ENCODE measurements around the gene HINT1. TPM values are rescaled to one million over a fixed set of nuclear protein-coding genes. Genes with fewer than 3 reads are reported as not detected.
"Not testable (repeated sequence)": the region's sequence is repeated elsewhere in the genome, so short reads cannot be mapped to it uniquely, and the experiment has no call there.

HINT1 gene
- polyA plus RNA-seq, 1 donor from 2014 or later = 706 TPM

- not testable (repeated sequence) for H3K9me3 ChIP-seq (ENCODE audit: low read length); H3K4me2 ChIP-seq (ENCODE audit: low read length); H3K4me3 ChIP-seq (ENCODE audit: low read length); H3K27ac ChIP-seq (ENCODE audit: low read length); H3K36me3 ChIP-seq (ENCODE audit: insufficient read depth, low read length); H3K27me3 ChIP-seq (ENCODE audit: insufficient read depth, low read depth, low read length); H3K79me2 ChIP-seq (replicated peaks; ENCODE audit: insufficient read depth, low read length); H3F3A ChIP-seq (ENCODE audit: insufficient read depth, low read length, poor library complexity, severe bottlenecking); H3K9ac ChIP-seq (ENCODE audit: low read length); H3K9me2 ChIP-seq (ENCODE audit: insufficient read depth, low read length); H2AFZ ChIP-seq (ENCODE audit: low read depth, low read length); H4K20me1 ChIP-seq (ENCODE audit: insufficient read depth)
Observed at GRCh38 chr5:131133091-131133490, 32.0 kb downstream of the HINT1 start.

GRCh38 chr5:131129306-131129705 is 35.8 kb downstream of the HINT1 start:
- Histone ChIP-seq H2AFZ (ENCODE audit: low read depth, low read length) (no peak overlapping the region), H3K27me3 (ENCODE audit: insufficient read depth, low read depth, low read length) (no peaks in the 10 kb centered on the region), H3K27ac (ENCODE audit: low read length) (no peak overlapping the region), H3K4me3 (ENCODE audit: low read length) (no peak overlapping the region), H3K4me2 (ENCODE audit: low read length) (no peak overlapping the region), H3F3A (ENCODE audit: insufficient read depth, low read length, poor library complexity, severe bottlenecking) (no peaks in the 10 kb centered on the region), H3K36me3 (ENCODE audit: insufficient read depth, low read length) (no peaks in the 10 kb centered on the region), H4K20me1 (ENCODE audit: insufficient read depth) (no peaks in the 10 kb centered on the region), H3K9me3 (ENCODE audit: low read length) (no peaks in the 10 kb centered on the region), H3K9me2 (ENCODE audit: insufficient read depth, low read length) (no peaks in the 10 kb centered on the region), H3K79me2 (replicated peaks; ENCODE audit: insufficient read depth, low read length) (no peaks in the 10 kb centered on the region), H3K9ac (ENCODE audit: low read length) (no peak overlapping the region)
- TF ChIP-seq EZH2 (IDR thresholded peaks at IDR 0.05; ENCODE audit: borderline replicate concordance, insufficient read depth, low read length, poor library complexity, severe bottlenecking) (no peak), CTCF (IDR thresholded peaks at IDR 0.05; ENCODE audit: poor library complexity, severe bottlenecking) (no peak), MXI1 (conservative IDR thresholded peaks at IDR 0.05; ENCODE audit: poor library complexity, severe bottlenecking) (no peak), REST (IDR thresholded peaks at IDR 0.05; ENCODE audit: borderline replicate concordance) (no peak), EP300 (conservative IDR thresholded peaks at IDR 0.05; ENCODE audit: poor library complexity, severe bottlenecking) (no peak), SMC3 (conservative IDR thresholded peaks at IDR 0.05; ENCODE audit: poor library complexity) (no peak), POLR2AphosphoS5 (IDR thresholded peaks at IDR 0.05) (no peak), RAD21 (conservative IDR thresholded peaks at IDR 0.05) (no peak), TAF1 (IDR thresholded peaks at IDR 0.05; ENCODE audit: low read depth) (no peak)

GRCh38 chr5:131127244-131127643 is 37.8 kb downstream of the HINT1 start:
- not testable (repeated sequence) for H3K4me3 ChIP-seq (ENCODE audit: low read length); H3K36me3 ChIP-seq (ENCODE audit: insufficient read depth, low read length); H3F3A ChIP-seq (ENCODE audit: insufficient read depth, low read length, poor library complexity, severe bottlenecking); H3K27ac ChIP-seq (ENCODE audit: low read length); H2AFZ ChIP-seq (ENCODE audit: low read depth, low read length); H3K79me2 ChIP-seq (replicated peaks; ENCODE audit: insufficient read depth, low read length); H3K9me2 ChIP-seq (ENCODE audit: insufficient read depth, low read length); H3K9ac ChIP-seq (ENCODE audit: low read length); H3K4me2 ChIP-seq (ENCODE audit: low read length); H3K9me3 ChIP-seq (ENCODE audit: low read length); H3K27me3 ChIP-seq (ENCODE audit: insufficient read depth, low read depth, low read length); H4K20me1 ChIP-seq (ENCODE audit: insufficient read depth)
